Liver (tissue), 9 donors: Measurements from ENCODE around the gene ARHGEF28. TPM values are rescaled to one million over a fixed set of nuclear protein-coding genes. Genes with fewer than 3 reads are reported as not detected.

Experiments used
- DNase-seq: peaks from one replicate; pipeline ENCODE4 v3.0.0-alpha.2; 2017; ENCODE audit warnings: low spot score
- H3K27ac ChIP-seq, 2 donors: one replicate each; pipeline ENCODE4 v1.7.0; 2013; ENCODE audit warnings: inconsistent platforms in 2 of 2, low read length in 2 of 2, control low read depth in 1 of 2, low read depth in 1 of 2, mild to moderate bottlenecking in 1 of 2
- H3K27me3 ChIP-seq, 4 donors: one replicate each; pipeline versions ENCODE4 v1.6.1 to v1.7.0; 2013; ENCODE audit warnings: low read length in 3 of 4, inconsistent platforms in 1 of 4, mild to moderate bottlenecking in 1 of 4, moderate library complexity in 1 of 4; ENCODE audit not compliant: control insufficient read depth in 4 of 4, insufficient read depth in 4 of 4
- H3K36me3 ChIP-seq, 4 donors: one replicate each; pipeline versions ENCODE4 v1.6.1 to v1.7.0; 2013; ENCODE audit warnings: low read length in 3 of 4, mild to moderate bottlenecking in 3 of 4, low read depth in 1 of 4, moderate library complexity in 1 of 4; ENCODE audit not compliant: control insufficient read depth in 4 of 4, insufficient read depth in 3 of 4
- H3K4me1 ChIP-seq, 4 donors: one replicate each; pipeline versions ENCODE4 v1.6.1 to v1.7.0; 2013; ENCODE audit warnings: low read length in 3 of 4, mild to moderate bottlenecking in 3 of 4, moderate library complexity in 1 of 4; ENCODE audit not compliant: control insufficient read depth in 4 of 4, insufficient read depth in 4 of 4
- H3K4me3 ChIP-seq, 3 donors: one replicate each; pipeline versions ENCODE4 v1.6.1 to v1.7.0; 2013; ENCODE audit warnings: low read length in 3 of 3, control low read depth in 1 of 3, low read depth in 1 of 3, mild to moderate bottlenecking in 1 of 3
- H3K9ac ChIP-seq, 2 donors: one replicate each; pipeline ENCODE4 v1.7.0; 2013; ENCODE audit warnings: low read length in 2 of 2, mild to moderate bottlenecking in 2 of 2, moderate library complexity in 2 of 2, control low read depth in 1 of 2, low read depth in 1 of 2
- H3K9me3 ChIP-seq, 4 donors: one replicate each; pipeline versions ENCODE4 v1.6.1 to v1.7.0; 2013; ENCODE audit warnings: low read length in 3 of 4; ENCODE audit not compliant: control insufficient read depth in 4 of 4
- CTCF ChIP-seq: fragments of 150-350 bp; IDR thresholded peaks from 2 replicates; pipeline ENCODE4 v1.5.1; 2017; ENCODE audit warnings: improper control_type of control experiment, low read depth, low read length; ENCODE audit not compliant: missing input control
- FOXA1 ChIP-seq: IDR thresholded peaks from 2 replicates; pipeline ENCODE4 v1.6.1; 2016; ENCODE audit warnings: antibody characterized with exemption
- FOXA2 ChIP-seq: IDR thresholded peaks from 2 replicates; pipeline ENCODE4 v1.6.1; 2016; ENCODE audit warnings: antibody characterized with exemption
- GABPA ChIP-seq, 2 donors: IDR thresholded peaks in 1 of 2; conservative IDR thresholded peaks in 1 of 2; 2 replicates each; pipeline ENCODE4 v1.6.1; 2016; ENCODE audit warnings: antibody characterized with exemption in 2 of 2, mild to moderate bottlenecking in 1 of 2, moderate library complexity in 1 of 2
- HNF4A ChIP-seq, 2 donors: conservative IDR thresholded peaks; 2 replicates each; pipeline ENCODE4 v1.6.1; 2016; ENCODE audit warnings: antibody characterized with exemption in 2 of 2, mild to moderate bottlenecking in 2 of 2
- JUND ChIP-seq, 2 donors: IDR thresholded peaks; 2 replicates each; pipeline ENCODE4 v1.6.1; 2016; ENCODE audit warnings: antibody characterized with exemption in 2 of 2
- NR2F2 ChIP-seq: IDR thresholded peaks from 2 replicates; pipeline ENCODE4 v1.6.1; 2016; ENCODE audit warnings: antibody characterized with exemption
- RAD21 ChIP-seq, 2 donors: IDR thresholded peaks; 2 replicates each; pipeline ENCODE4 v1.6.1; 2016; ENCODE audit warnings: antibody characterized with exemption in 2 of 2, mild to moderate bottlenecking in 2 of 2
- RXRA ChIP-seq, 2 donors: IDR thresholded peaks; 2 replicates each; pipeline ENCODE4 v1.6.1; 2017 to 2018; ENCODE audit warnings: antibody characterized with exemption in 2 of 2, mild to moderate bottlenecking in 1 of 2
- SP1 ChIP-seq: IDR thresholded peaks from 2 replicates; pipeline ENCODE4 v1.6.1; 2018; ENCODE audit warnings: antibody characterized with exemption, mild to moderate bottlenecking
- TAF1 ChIP-seq: conservative IDR thresholded peaks from 2 replicates; pipeline ENCODE4 v1.6.1; 2016; ENCODE audit warnings: antibody characterized with exemption, mild to moderate bottlenecking
- YY1 ChIP-seq: IDR thresholded peaks from 2 replicates; pipeline ENCODE4 v1.6.1; 2016; ENCODE audit warnings: antibody characterized with exemption, mild to moderate bottlenecking
- WGBS: extraction: QIAGEN DNeasy Blood & Tissue Kit; methylation state at CpG from one replicate; pipeline ENCODE4 v1.1.7; 2013; 5-methylcytosine and 5-hydroxymethylcytosine counted together
- polyA plus RNA-seq, 2 donors: library from polyadenylated mRNA; stranded (reverse) in 1 of 2; unstranded in 1 of 2; fragments of 200-250 nt in 1 of 2; fragments of >200 nt in 1 of 2; fragmentation: Nextera tagmentation in 1 of 2; extraction: Ambion mirVana in 1 of 2; gene quantifications; one replicate each; pipeline versions ENCODE4 v1.2.1 to v1.2.3, GENCODE V29; 2013 to 2015
- total RNA-seq, 2 donors: library from RNA; depleted of rRNA; stranded (reverse); fragments of >200 nt; gene quantifications; one replicate each; pipeline ENCODE4 v1.2.3, GENCODE V29; 2014
- TF ChIP-seq, protein P1 (sequence below): IDR thresholded peaks from 2 replicates; pipeline ENCODE4 v1.6.1; 2016; ENCODE audit warnings: antibody characterized with exemption
- TF ChIP-seq, protein P2 (sequence below): IDR thresholded peaks from 2 replicates; pipeline ENCODE4 v1.6.1; 2016; ENCODE audit warnings: antibody characterized with exemption
- donor health status: healthy.
- donor health status: healthy.
- donor health status: healthy.
- donor health status: healthy.
- donor health status: healthy.

ARHGEF28 gene
- total and polyA plus RNA-seq, 4 donors: 1.6 to 13.9 (median 3.6) TPM

DNA sequence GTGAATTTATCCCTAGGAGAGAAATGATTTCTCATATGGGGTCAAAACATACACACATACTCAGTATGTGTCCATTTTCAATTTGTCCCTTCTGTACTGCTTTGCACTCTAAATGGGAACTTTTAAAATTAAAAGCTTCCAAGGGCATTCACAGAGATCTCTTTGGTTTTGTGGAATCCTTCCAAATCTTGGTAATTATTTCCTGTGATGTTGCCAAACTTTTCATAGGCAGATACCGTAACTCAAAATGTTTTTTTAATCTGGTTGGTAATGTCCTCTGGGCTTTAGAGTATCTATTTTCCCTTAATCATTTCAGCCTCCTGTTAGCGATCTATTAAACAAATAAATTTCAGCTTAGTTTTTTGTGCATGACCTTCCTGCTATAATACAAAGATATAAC, 282.4 kb downstream of the ARHGEF28 start:
- TF ChIP-seq JUND (IDR thresholded peaks at IDR 0.05) (peak in 1 of 2 donors; percentile 22), YY1 (no peak)
- no peak for DNase-seq
- peaks cover 0 to 14% (median 6%) of the 10 kb centered on the region in 4 donors for H3K4me1 ChIP-seq
- H3K9ac ChIP-seq: no peak overlapping the region
- H3K36me3 ChIP-seq: peaks cover 0 to 7% (median 0%) of the 10 kb centered on the region in 4 donors
- no peaks in the 10 kb centered on the region for H3K27me3 ChIP-seq
- 25% methylated on average over 2 of the region's 2 CpGs for WGBS
- H3K4me3 ChIP-seq: no peak overlapping the region
- H3K9me3 ChIP-seq: no peaks in the 10 kb centered on the region
- no peak overlapping the region for H3K27ac ChIP-seq

DNA sequence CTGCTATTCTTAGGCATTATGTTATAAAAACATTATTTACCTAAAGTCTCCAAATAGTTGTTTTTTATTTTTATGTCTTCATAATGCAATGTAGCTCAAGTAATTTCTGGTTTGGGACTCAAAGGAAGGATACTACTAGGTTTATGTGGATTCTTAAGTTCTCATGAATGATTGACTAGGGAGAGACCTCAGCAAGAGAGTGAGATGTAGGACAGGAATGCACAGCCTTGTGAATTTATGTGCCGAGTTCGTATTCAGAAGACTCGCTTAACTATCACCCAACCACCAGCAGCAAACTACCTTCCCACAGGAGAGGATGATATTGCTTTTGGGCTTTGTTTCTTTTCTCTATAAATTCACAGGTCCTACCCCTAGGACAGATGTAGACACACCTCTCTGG, 282.9 kb downstream of the ARHGEF28 start:
- H3K27ac ChIP-seq: no peak overlapping the region
- H3K36me3 ChIP-seq: peaks cover 0 to 7% (median 0%) of the 10 kb centered on the region in 4 donors
- peaks cover 0 to 14% (median 6%) of the 10 kb centered on the region in 4 donors for H3K4me1 ChIP-seq
- WGBS: 95% methylated on average over 3 of the region's 3 CpGs
- no peak overlapping the region for H3K4me3 ChIP-seq
- H3K9me3 ChIP-seq: no peaks in the 10 kb centered on the region
- DNase-seq: no peak
- no peak for TF ChIP-seq FOXA2
- no peak for TF ChIP-seq YY1
- no peak for TF ChIP-seq JUND (IDR thresholded peaks at IDR 0.05)
- TF ChIP-seq RAD21 (IDR thresholded peaks at IDR 0.05): no peak
- TF ChIP-seq GABPA (IDR thresholded peaks at IDR 0.05 in 1 of 2, conservative IDR thresholded peaks at IDR 0.05 in 1 of 2): no peak
- TF ChIP-seq, protein P1, sequence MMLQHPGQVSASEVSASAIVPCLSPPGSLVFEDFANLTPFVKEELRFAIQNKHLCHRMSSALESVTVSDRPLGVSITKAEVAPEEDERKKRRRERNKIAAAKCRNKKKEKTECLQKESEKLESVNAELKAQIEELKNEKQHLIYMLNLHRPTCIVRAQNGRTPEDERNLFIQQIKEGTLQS: no peak
- no peak for TF ChIP-seq RXRA (IDR thresholded peaks at IDR 0.05)
- TF ChIP-seq HNF4A (conservative IDR thresholded peaks at IDR 0.05): no peak
- TF ChIP-seq, protein P2, sequence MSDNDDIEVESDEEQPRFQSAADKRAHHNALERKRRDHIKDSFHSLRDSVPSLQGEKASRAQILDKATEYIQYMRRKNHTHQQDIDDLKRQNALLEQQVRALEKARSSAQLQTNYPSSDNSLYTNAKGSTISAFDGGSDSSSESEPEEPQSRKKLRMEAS: no peak
- no peak for TF ChIP-seq CTCF
- no peak for TF ChIP-seq FOXA1
- no peak for TF ChIP-seq TAF1
- no peaks in the 10 kb centered on the region for H3K27me3 ChIP-seq
- no peak overlapping the region for H3K9ac ChIP-seq

- Histone ChIP-seq H3K36me3 (peaks cover 0 to 7% (median 0%) of the 10 kb centered on the region in 4 donors), H3K9me3 (no peaks in the 10 kb centered on the region), H3K27me3 (no peaks in the 10 kb centered on the region), H3K4me3 (no peak overlapping the region), H3K4me1 (peaks cover 0 to 14% (median 6%) of the 10 kb centered on the region in 4 donors), H3K9ac (no peak overlapping the region), H3K27ac (no peak overlapping the region)
- no peak for DNase-seq
- 98% methylated on average over 27 of the region's 27 CpGs for WGBS
- TF ChIP-seq CTCF (no peak), HNF4A (conservative IDR thresholded peaks at IDR 0.05) (no peak), RXRA (IDR thresholded peaks at IDR 0.05) (no peak), NR2F2 (no peak), SP1 (no peak)
Observed at GRCh38 chr5:73909474-73909873, 283.5 kb downstream of the ARHGEF28 start.
